IMR-90 (cell line): Measurements from ENCODE around the gene MARCO.

Experiments used
- BHLHE40 ChIP-seq: fragments of 150-350 bp; IDR thresholded peaks from 2 replicates; pipeline ENCODE4 v1.6.1; 2016; ENCODE audit warnings: mild to moderate bottlenecking, low read depth, low read length
- CTCF ChIP-seq: conservative IDR thresholded peaks from 2 replicates; pipeline ENCODE4 v1.5.1; 2012; ENCODE audit warnings: mild to moderate bottlenecking, low read depth, low read length, improper control_type of control experiment
- MAFK ChIP-seq: IDR thresholded peaks from 2 replicates; pipeline ENCODE4 v1.6.1; 2012; ENCODE audit warnings: low read depth, low read length, improper control_type of control experiment
- POLR2A ChIP-seq: IDR thresholded peaks from 2 replicates; pipeline ENCODE4 v1.6.1; 2012; ENCODE audit warnings: mild to moderate bottlenecking, low read depth, low read length
- RAD21 ChIP-seq: IDR thresholded peaks from 2 replicates; pipeline ENCODE4 v1.6.1; 2012; ENCODE audit warnings: low read length, improper control_type of control experiment
- RCOR1 ChIP-seq: IDR thresholded peaks from 2 replicates; pipeline ENCODE4 v1.6.1; 2012; ENCODE audit warnings: mild to moderate bottlenecking, low read length, improper control_type of control experiment; ENCODE audit not compliant: insufficient replicate concordance
- SMC3 ChIP-seq: fragments of 150-350 bp; IDR thresholded peaks from 2 replicates; pipeline ENCODE4 v1.6.1; 2016; ENCODE audit warnings: low read depth, mild to moderate bottlenecking, antibody characterized with exemption, low read length, moderate library complexity
- USF2 ChIP-seq: fragments of 150-350 bp; IDR thresholded peaks from 2 replicates; pipeline ENCODE4 v1.6.1; 2017; ENCODE audit warnings: mild to moderate bottlenecking, antibody characterized with exemption, low read length, low read depth

GRCh38 chr2:118980573-118980972 lies 38.6 kb downstream of the MARCO start:
- TF ChIP-seq POLR2A (no peak), CTCF (no peak), BHLHE40 (no peak), RAD21 (no peak), RCOR1 (no peak), USF2 (no peak), MAFK (no peak), SMC3 (no peak)
